Right lobe of liver (tissue), 4 donors: Measurements from ENCODE around the gene BRK1.
"Not testable (repeated sequence)": the region's sequence is repeated elsewhere in the genome, so short reads cannot be mapped to it uniquely, and the experiment has no call there.

ENCODE experiments used
- CTCF ChIP-seq, 4 donors: fragments of 200-600 bp in 3 of 4; fragments of 450-650 bp in 1 of 4; IDR thresholded peaks; one replicate each; pipeline versions ENCODE4 v1.5.1 to v1.8.0; 2016 to 2022; ENCODE audit warnings: antibody characterized with exemption in 4 of 4, mild to moderate bottlenecking in 2 of 4
- POLR2A ChIP-seq: fragments of 450-650 bp; IDR thresholded peaks from one replicate; pipeline ENCODE4 v1.6.1; 2017; ENCODE audit warnings: antibody characterized with exemption, mild to moderate bottlenecking
- donor health status: DM: no; HTN: no; CAD: no.
- donor health status: DM: no; HTN: no; CAD: no.
- donor health status: DM: no; HTN: yes; CAD: no.

DNA sequence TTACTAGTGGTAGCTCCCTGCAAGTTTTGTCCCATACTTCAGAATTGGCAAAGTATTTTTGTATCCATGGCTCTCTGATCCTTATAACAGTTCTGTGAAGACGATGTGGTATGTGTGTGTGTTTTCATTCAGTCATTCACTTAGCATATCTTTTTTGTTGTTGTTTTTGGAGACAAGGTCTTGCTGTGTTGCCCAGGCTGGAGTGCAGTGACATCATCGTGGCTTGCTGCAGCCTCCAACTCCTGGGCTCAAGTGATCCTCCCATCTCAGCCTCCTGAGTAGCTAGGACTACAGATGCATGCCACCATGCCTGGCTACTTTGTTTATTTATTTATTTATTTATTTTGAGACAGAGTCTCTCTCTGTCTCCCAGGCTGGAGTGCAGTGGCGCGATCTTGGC lies 60.7 kb downstream of the BRK1 start:
- TF ChIP-seq CTCF (IDR thresholded peaks at IDR 0.05); POLR2A: not testable (repeated sequence)
